Pericardium fibroblast (primary cell): ENCODE results near the gene CT47B1. TPM values are rescaled to one million over a fixed set of nuclear protein-coding genes. Genes with fewer than 3 reads are reported as not detected.

Source experiments
- total RNA-seq: library from RNA; depleted of rRNA; stranded (reverse); fragments of >200 nt; gene quantifications from 2 replicates; pipeline ENCODE4 v1.2.3, GENCODE V29; 2015

CT47B1 gene
- not detected in 2 replicates for total RNA-seq

DNA sequence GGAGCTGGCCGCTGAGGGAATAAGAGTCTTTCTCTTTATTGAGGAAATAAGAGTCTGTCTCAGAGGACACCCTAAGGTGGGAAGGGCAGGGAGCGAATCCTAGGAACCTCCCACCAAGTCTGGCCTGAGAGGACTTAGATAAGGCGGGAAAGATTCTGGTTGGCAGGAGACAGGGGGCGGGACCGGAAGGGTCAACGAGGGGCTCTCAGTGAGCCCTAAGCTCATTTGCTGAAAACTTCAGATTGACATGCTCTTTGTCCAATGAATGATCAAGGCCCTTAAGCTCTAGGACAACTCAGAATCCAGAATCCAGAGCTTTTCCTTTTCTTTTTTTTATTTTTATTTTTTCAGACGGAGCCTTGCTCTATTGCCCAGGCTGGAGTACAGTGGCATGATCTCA, at the start of gene CT47B1:
Gene CT47B1 (minus strand): TSS at position 101 of the 400 bp plus-strand sequence. CDS start 196 bp downstream, outside the sequence.

Other genes with a start within 250 kb of the CT47B1 start
- 16.3 and 18.2 TPM in 2 replicates for gene C1GALT1C1, start 245.8 kb downstream of the CT47B1 start, total RNA-seq
- gene CT47A11, start 61.3 kb upstream of the CT47B1 start, total RNA-seq = not detected in 2 replicates
- gene CT47A10, start 66.2 kb upstream of the CT47B1 start, total RNA-seq = not detected in 2 replicates
- gene CT47A9, start 71.0 kb upstream of the CT47B1 start, total RNA-seq = not detected in 2 replicates
- not detected in 2 replicates for gene CT47A8, start 75.9 kb upstream of the CT47B1 start, total RNA-seq
- gene CT47A7, start 80.7 kb upstream of the CT47B1 start, total RNA-seq = not detected in 2 replicates
- gene CT47A6, start 85.6 kb upstream of the CT47B1 start, total RNA-seq = not detected in 2 replicates
- not detected in 2 replicates for gene CT47A5, start 90.5 kb upstream of the CT47B1 start, total RNA-seq
- not detected in 2 replicates for gene CT47A4, start 95.3 kb upstream of the CT47B1 start, total RNA-seq
- gene CT47A3, start 100.2 kb upstream of the CT47B1 start, total RNA-seq = not detected in 2 replicates
- not detected in 2 replicates for gene CT47A2, start 105.1 kb upstream of the CT47B1 start, total RNA-seq
- gene CT47A1, start 109.9 kb upstream of the CT47B1 start, total RNA-seq = not detected in 2 replicates
- gene GLUD2, start 171.7 kb upstream of the CT47B1 start, total RNA-seq = 0.68 and 1.8 TPM in 2 replicates